Prostate gland (tissue), 2 donors: ENCODE results near the gene TBL1X. TPM values are rescaled to one million over a fixed set of nuclear protein-coding genes. Genes with fewer than 3 reads are reported as not detected.

Experiments used
- DNase-seq: peaks from one replicate; pipeline ENCODE4 v3.0.0-alpha.2; 2019; ENCODE audit warnings: low spot score
- H3K27ac ChIP-seq, 2 donors: fragments of 200-600 bp; sonication (generic); 2 replicates each; pipeline ENCODE4 v1.5.1; 2017 to 2019
- H3K27me3 ChIP-seq: fragments of 200-600 bp; sonication (generic); replicated peaks from 2 replicates; pipeline ENCODE4 v1.5.1; 2019; ENCODE audit not compliant: insufficient read depth
- H3K36me3 ChIP-seq, 2 donors: fragments of 200-600 bp; sonication (generic); 1 replicate in 1 of 2; 2 replicates in 1 of 2; pipeline versions ENCODE4 v1.5.1 to v1.8.1; 2017 to 2019
- H3K4me1 ChIP-seq: fragments of 200-600 bp; sonication (generic); replicated peaks from 2 replicates; pipeline ENCODE4 v1.5.1; 2019
- H3K4me3 ChIP-seq, 2 donors: fragments of 200-600 bp; sonication (generic); 2 replicates each; pipeline ENCODE4 v1.5.1; 2017 to 2019
- H3K9me3 ChIP-seq: fragments of 200-600 bp; sonication (generic); 2 replicates; pipeline ENCODE4 v1.5.1; 2017
- CTCF ChIP-seq, 4 experiments: fragments of 200-600 bp in 2 of 4; fragments of 450-650 bp in 2 of 4; sonication (generic) in 2 of 4; IDR thresholded peaks; 1 replicate in 3 of 4; 2 replicates in 1 of 4; pipeline ENCODE4 v1.5.1; 2016 to 2019; ENCODE audit warnings: antibody characterized with exemption in 4 of 4, mild to moderate bottlenecking in 2 of 4, moderate library complexity in 2 of 4
- POLR2A ChIP-seq: fragments of 450-650 bp; IDR thresholded peaks from one replicate; pipeline ENCODE4 v1.6.1; 2016; ENCODE audit warnings: antibody characterized with exemption, mild to moderate bottlenecking
- POLR2AphosphoS5 ChIP-seq: sonication (generic); formaldehyde crosslinking; IDR thresholded peaks from one replicate; pipeline ENCODE4 v1.6.1; 2017; ENCODE audit warnings: antibody characterized with exemption
- WGBS: methylation state at CpG from one replicate; pipeline ENCODE4 v1.1.5; 2018; 5-methylcytosine and 5-hydroxymethylcytosine counted together
- intact Hi-C: fragments of 100-400 bp; cut with DNase I; formaldehyde crosslinking; loops from one replicate; pipeline ENCODE4 v1.14.2; 2022
- total RNA-seq, 2 donors: library from RNA; depleted of rRNA; stranded (reverse); fragments of >200 nt; gene quantifications; one replicate each; pipeline ENCODE4 v1.1.0, GENCODE V29; 2016

TBL1X gene
- total RNA-seq, 2 donors from 2014 or later = 23.2 to 76.9 TPM

GRCh38 chrX:9612146-9612505 is 147.3 kb downstream of the TBL1X start:
- intact Hi-C loops = no loop called here
- TF ChIP-seq CTCF (IDR thresholded peaks at IDR 0.05) = no peak
- no peak for TF ChIP-seq POLR2AphosphoS5
- no peak for TF ChIP-seq POLR2A
- Histone ChIP-seq H3K9me3 (no peaks in the 10 kb centered on the region), H3K36me3 (no peaks in the 10 kb centered on the region), H3K4me1 (no peaks in the 10 kb centered on the region), H3K4me3 (no peak overlapping the region), H3K27me3 (no peaks in the 10 kb centered on the region), H3K27ac (no peak overlapping the region)
- no peak for DNase-seq
- 70% methylated on average over 4 of the region's 4 CpGs for WGBS

GRCh38 chrX:9614016-9614415 is 149.2 kb downstream of the TBL1X start:
- intact Hi-C loops = no loop called here
- WGBS = 75% methylated on average over 1 of the region's 1 CpG
- H3K27ac ChIP-seq = no peak overlapping the region
- no peak overlapping the region for H3K4me3 ChIP-seq
- no peaks in the 10 kb centered on the region for H3K9me3 ChIP-seq
- DNase-seq = no peak
- TF ChIP-seq CTCF (IDR thresholded peaks at IDR 0.05) (no peak), POLR2AphosphoS5 (no peak), POLR2A (no peak)
- no peaks in the 10 kb centered on the region for H3K36me3 ChIP-seq
- H3K27me3 ChIP-seq = no peaks in the 10 kb centered on the region
- no peaks in the 10 kb centered on the region for H3K4me1 ChIP-seq

GRCh38 chrX:9619133-9619532 is 154.3 kb downstream of the TBL1X start:
- 83% methylated on average over 5 of the region's 5 CpGs for WGBS
- no peak for TF ChIP-seq POLR2A
- TF ChIP-seq CTCF (IDR thresholded peaks at IDR 0.05) = no peak
- no peak for TF ChIP-seq POLR2AphosphoS5
- DNase-seq = no peak
- Histone ChIP-seq H3K27me3 (no peaks in the 10 kb centered on the region), H3K4me3 (no peak overlapping the region), H3K9me3 (no peaks in the 10 kb centered on the region), H3K36me3 (no peaks in the 10 kb centered on the region), H3K27ac (no peak overlapping the region), H3K4me1 (no peaks in the 10 kb centered on the region)
- intact Hi-C loops = no loop called here

GRCh38 chrX:9619581-9619980 is 154.7 kb downstream of the TBL1X start:
- 86% methylated on average over 12 of the region's 12 CpGs for WGBS

More at GRCh38 chrX:9619581-9619980, 154.7 kb downstream of the TBL1X start:
- TF ChIP-seq POLR2AphosphoS5 = no peak
- no peak for TF ChIP-seq CTCF (IDR thresholded peaks at IDR 0.05)
- TF ChIP-seq POLR2A = no peak
- DNase-seq = no peak
- no peak overlapping the region for H3K4me3 ChIP-seq
- H3K4me1 ChIP-seq = no peaks in the 10 kb centered on the region
- H3K27me3 ChIP-seq = no peaks in the 10 kb centered on the region
- H3K36me3 ChIP-seq = no peaks in the 10 kb centered on the region
- H3K27ac ChIP-seq = no peak overlapping the region
- intact Hi-C loops = no loop called here
- H3K9me3 ChIP-seq = no peaks in the 10 kb centered on the region
